Measurements from ENCODE around the gene AHNAK.
"Not testable (repeated sequence)": the region's sequence is repeated elsewhere in the genome, so short reads cannot be mapped to it uniquely, and the experiment has no call there.

AHNAK gene

GRCh38 chr11:62569611-62570010 is 23.0 kb upstream of the AHNAK start:
- Histone ChIP-seq H3K4me3 (replicated peaks; ENCODE audit: insufficient read depth, low read length) (no peak overlapping the region), H3K27me3 (ENCODE audit: insufficient read depth, poor library complexity, severe bottlenecking) (no peaks in the 10 kb centered on the region)
- DNase-seq (ENCODE audit: low read depth in 1 of 2, low spot score in 1 of 2), result no peak

GRCh38 chr11:62567018-62567633 is 20.5 kb upstream of the AHNAK start:
- Histone ChIP-seq H3K4me3 (replicated peaks; ENCODE audit: insufficient read depth, low read length) (no peak overlapping the region), H3K27ac (replicated peaks) (peak overlapping the region; percentile 25), H3K27me3 (ENCODE audit: insufficient read depth, poor library complexity, severe bottlenecking) (no peaks in the 10 kb centered on the region)
- no peak for TF ChIP-seq CTCF (IDR thresholded peaks at IDR 0.05; ENCODE audit: insufficient read depth, low read length)
- TF ChIP-seq SPI1 (IDR thresholded peaks at IDR 0.05; ENCODE audit: borderline replicate concordance, low read depth), result peak; percentile 29; the same call in 1 of the 2 replicates
- peak in 1 of 2 experiments; percentile 48 for DNase-seq (ENCODE audit: low read depth in 1 of 2, low spot score in 1 of 2)

More at GRCh38 chr11:62569611-62570010, 23.0 kb upstream of the AHNAK start:
- TF ChIP-seq POLR2AphosphoS5 (IDR thresholded peaks at IDR 0.05; ENCODE audit: low read depth), result no peak
- no peak overlapping the region for H3K27ac ChIP-seq (replicated peaks)

- Histone ChIP-seq H3K27ac (replicated peaks) (peak overlapping the region; percentile 25), H3K27me3 (ENCODE audit: insufficient read depth, poor library complexity, severe bottlenecking) (no peaks in the 10 kb centered on the region), H3K4me3 (replicated peaks; ENCODE audit: insufficient read depth, low read length) (no peak overlapping the region)
- DNase-seq (ENCODE audit: low read depth in 1 of 2, low spot score in 1 of 2), result no peak
- no peak for TF ChIP-seq CTCF (IDR thresholded peaks at IDR 0.05; ENCODE audit: insufficient read depth, low read length)
- TF ChIP-seq POLR2AphosphoS5 (IDR thresholded peaks at IDR 0.05; ENCODE audit: low read depth), result no peak
- TF ChIP-seq REST (IDR thresholded peaks at IDR 0.05; ENCODE audit: insufficient replicate concordance, low read depth), result no peak
- no peak for TF ChIP-seq SPI1 (IDR thresholded peaks at IDR 0.05; ENCODE audit: borderline replicate concordance, low read depth)
- no peak for TF ChIP-seq GABPA (IDR thresholded peaks at IDR 0.05; ENCODE audit: low read depth)
Measured at GRCh38 chr11:62566247-62566646, 19.6 kb upstream of the AHNAK start.

- H3K27me3 ChIP-seq (ENCODE audit: insufficient read depth, poor library complexity, severe bottlenecking), result no peaks in the 10 kb centered on the region
- no peak overlapping the region for H3K4me3 ChIP-seq (replicated peaks; ENCODE audit: insufficient read depth, low read length)
- no peak for DNase-seq (ENCODE audit: low read depth in 1 of 2, low spot score in 1 of 2)
- TF ChIP-seq REST (IDR thresholded peaks at IDR 0.05; ENCODE audit: insufficient replicate concordance, low read depth), result no peak
- no peak for TF ChIP-seq POLR2AphosphoS5 (IDR thresholded peaks at IDR 0.05; ENCODE audit: low read depth)
- TF ChIP-seq CTCF (IDR thresholded peaks at IDR 0.05; ENCODE audit: insufficient read depth, low read length), result no peak
- TF ChIP-seq SPI1 (IDR thresholded peaks at IDR 0.05; ENCODE audit: borderline replicate concordance, low read depth), result no peak
- TF ChIP-seq GABPA (IDR thresholded peaks at IDR 0.05; ENCODE audit: low read depth), result no peak
- H3K27ac ChIP-seq (replicated peaks), result peak overlapping the region; percentile 25
Measured at GRCh38 chr11:62565100-62565802, 18.6 kb upstream of the AHNAK start.

GRCh38 chr11:62561677-62562230 is 15.1 kb upstream of the AHNAK start:
- H3K27me3 ChIP-seq (ENCODE audit: insufficient read depth, poor library complexity, severe bottlenecking); H3K4me3 ChIP-seq (replicated peaks; ENCODE audit: insufficient read depth, low read length); H3K27ac ChIP-seq (replicated peaks): not testable (repeated sequence)

More at GRCh38 chr11:62561677-62562230, 15.1 kb upstream of the AHNAK start:
- DNase-seq (ENCODE audit: low read depth in 1 of 2, low spot score in 1 of 2), result not testable (repeated sequence)
